RWPE1 (cell line): ENCODE data around the gene PDE7B.

Source experiments
- CTCF ChIA-PET: fragments of 350-600 bp; sonication (Branson Sonifier 250); formaldehyde crosslinking; extraction: SDS; loops from one replicate; lab custom pipeline; 2021; lab: Yijun Ruan, JAX
- POLR2A ChIA-PET: fragments of 400-600 bp; formaldehyde crosslinking; extraction: SDS; loops from one replicate; lab custom pipeline; 2020; ENCODE audit warnings: antibody characterized with exemption; ENCODE audit not compliant: low non-redundant PET; lab: Yijun Ruan, JAX
- DNase-seq: peaks from one replicate; pipeline ENCODE4 v3.0.0; 2012; ENCODE audit warnings: low spot score
- H3K27ac ChIP-seq: fragments of 450-650 bp; 2 replicates; pipeline ENCODE4 v1.5.1; 2017
- CTCF ChIP-seq: fragments of 450-650 bp; conservative IDR thresholded peaks from 2 replicates; pipeline ENCODE4 v1.5.1; 2017; ENCODE audit warnings: low read depth, mild to moderate bottlenecking

PDE7B gene

GRCh38 chr6:135875446-135875845 is 23.9 kb downstream of the PDE7B start:
- TF ChIP-seq CTCF, result no peak
- DNase-seq, result no peak
- H3K27ac ChIP-seq, result no peak overlapping the region
- POLR2A ChIA-PET, result no interaction called here
- CTCF ChIA-PET, result no interaction called here

GRCh38 chr6:135876058-135876457 is 24.6 kb downstream of the PDE7B start:
- ChIA-PET CTCF (interaction anchor here (0.7 kb wide), 1 partner anchor 854 kb away, joined by 3 read pairs; no protein-coding TSS in a partner anchor), POLR2A (no interaction called here)
- H3K27ac ChIP-seq, result no peak overlapping the region
- no peak for TF ChIP-seq CTCF
- no peak for DNase-seq

- CTCF ChIA-PET, result no interaction called here
Observed at GRCh38 chr6:135877666-135878065, 26.2 kb downstream of the PDE7B start.

GRCh38 chr6:135880066-135880972 is 28.8 kb downstream of the PDE7B start:
- no peak overlapping the region for H3K27ac ChIP-seq
- DNase-seq, result no peak
- ChIA-PET CTCF (interaction anchor here (0.7 kb wide), 1 partner anchor 185 kb away, joined by 3 read pairs; no protein-coding TSS in a partner anchor), POLR2A (no interaction called here)
- TF ChIP-seq CTCF, result no peak

More at GRCh38 chr6:135877666-135878065, 26.2 kb downstream of the PDE7B start:
- no peak overlapping the region for H3K27ac ChIP-seq
- POLR2A ChIA-PET, result no interaction called here
- TF ChIP-seq CTCF, result no peak
- DNase-seq, result no peak

GRCh38 chr6:135883045-135883444 is 31.5 kb downstream of the PDE7B start:
- H3K27ac ChIP-seq, result no peak overlapping the region
- no peak for DNase-seq
- CTCF ChIA-PET, result interaction anchor here (0.6 kb wide), 1 partner anchor 17 kb away, joined by 3 read pairs; no protein-coding TSS in a partner anchor
- POLR2A ChIA-PET, result no interaction called here
- no peak for TF ChIP-seq CTCF

GRCh38 chr6:135883536-135883935 is 32.0 kb downstream of the PDE7B start:
- ChIA-PET POLR2A (no interaction called here), CTCF (interaction anchor here (0.6 kb wide), 1 partner anchor 16 kb away, joined by 3 read pairs; no protein-coding TSS in a partner anchor)
- no peak overlapping the region for H3K27ac ChIP-seq
- TF ChIP-seq CTCF, result no peak
- DNase-seq, result no peak
